ENCODE measurements around the gene NBAS. TPM values are rescaled to one million over a fixed set of nuclear protein-coding genes. Genes with fewer than 3 reads are reported as not detected.

NBAS gene
- total and polyA plus RNA-seq, 2 of the 4 experiments (the other 2 are of a cell fraction), result 22.3 to 105 TPM

- H2AFZ ChIP-seq (replicated peaks; ENCODE audit: low read length, poor library complexity), result no peak overlapping the region
- peaks cover 12% of the 10 kb centered on the region for H3K9me1 ChIP-seq (ENCODE audit: insufficient read depth, low read length)
- no peak overlapping the region for H4K91ac ChIP-seq (ENCODE audit: insufficient read depth, low read depth, low read length)
- ChIA-PET POLR2A (ENCODE audit: unreplicated experiment) (no interaction called here), CTCF (interaction anchor here (1.1 to 1.4 kb wide), 2 partner anchors 11 to 16 kb away, joined by 3 to 4 read pairs; no protein-coding TSS in a partner anchor)
- no peak overlapping the region for H3K14ac ChIP-seq (replicated peaks; ENCODE audit: low read depth, low read length)
- DNase-seq (no peak), ATAC-seq (ENCODE audit: low read depth) (no peak)
- no peak overlapping the region for H3K4me2 ChIP-seq (ENCODE audit: low read depth, low read length)
- no peak overlapping the region for H2BK5ac ChIP-seq (ENCODE audit: low read depth, low read length, poor library complexity, severe bottlenecking)
- H3K27me3 ChIP-seq (ENCODE audit: control insufficient read depth, insufficient read depth, low read length), result no peaks in the 10 kb centered on the region
- WGBS, 2 experiments (ENCODE audit: extremely low coverage in 2 of 2, insufficient read length in 1 of 2), result 76% methylated on average over 2 of the region's 3 CpGs; no CpG with 5 or more reads in 1 of the 2 experiments
- H2BK120ac ChIP-seq (ENCODE audit: low read depth, low read length), result no peak overlapping the region
- intact Hi-C loops (cut with micrococcal nuclease), result loop anchor here (1.0 kb wide), 1 partner anchor 45 kb away; no protein-coding TSS in a partner anchor
- H4K20me1 ChIP-seq (ENCODE audit: insufficient read depth, low read length), result no peaks in the 10 kb centered on the region
- H3K27ac ChIP-seq (ENCODE audit: insufficient read depth, low read length), result no peak overlapping the region
- H3K9ac ChIP-seq (ENCODE audit: low read depth, low read length), result no peak overlapping the region
- no peak overlapping the region for H4K8ac ChIP-seq (ENCODE audit: low read depth in 2 of 2, low read length in 2 of 2)
- dilution Hi-C loops (cut with HindIII; ENCODE audit: low sequenced_read_pairs, unreplicated experiment), result no loop called here
- no peak overlapping the region for H2AK9ac ChIP-seq (replicated peaks; ENCODE audit: low read depth, low read length, poor library complexity)
- no peak overlapping the region for H3K18ac ChIP-seq (ENCODE audit: low read depth, low read length)
- BruUV-seq (replicated peaks), result no TSS peak
- no peak overlapping the region for H4K5ac ChIP-seq (ENCODE audit: low read depth, low read length)
- no peak overlapping the region for H2BK20ac ChIP-seq (ENCODE audit: low read depth, low read length)
- no peak for TF ChIP-seq CEBPB (IDR thresholded peaks at IDR 0.05; ENCODE audit: low read depth, low read length)
- TF ChIP-seq MAZ (IDR thresholded peaks at IDR 0.05; ENCODE audit: borderline replicate concordance, low read depth, low read length), result no peak
- TF ChIP-seq POLR2A (IDR thresholded peaks at IDR 0.05; ENCODE audit: low read depth, low read length), result no peak
- no peak for TF ChIP-seq CHD1 (IDR thresholded peaks at IDR 0.05; ENCODE audit: low read depth, low read length)
- no peak for TF ChIP-seq CTCF (conservative IDR thresholded peaks at IDR 0.05; ENCODE audit: low read depth, low read length)
- TF ChIP-seq RCOR1 (IDR thresholded peaks at IDR 0.05; ENCODE audit: insufficient replicate concordance, low read length), result no peak
- TF ChIP-seq RFX5 (IDR thresholded peaks at IDR 0.05; ENCODE audit: low read depth, low read length), result no peak
- no peak for TF ChIP-seq NFE2L2 (IDR thresholded peaks at IDR 0.05; ENCODE audit: low read depth, low read length)
- no peak for TF ChIP-seq MAFK (IDR thresholded peaks at IDR 0.05; ENCODE audit: low read depth, low read length)
- TF ChIP-seq BHLHE40 (IDR thresholded peaks at IDR 0.05; ENCODE audit: low read depth, low read length), result no peak
- TF ChIP-seq FOS (IDR thresholded peaks at IDR 0.05; ENCODE audit: low read depth, low read length), result no peak
- TF ChIP-seq USF2 (IDR thresholded peaks at IDR 0.05; ENCODE audit: low read depth, low read length), result no peak
- TF ChIP-seq ELK1 (IDR thresholded peaks at IDR 0.05; ENCODE audit: borderline replicate concordance, low read depth, low read length), result no peak
- no peak for TF ChIP-seq RAD21 (IDR thresholded peaks at IDR 0.05; ENCODE audit: low read length)
- no peak for TF ChIP-seq MXI1 (IDR thresholded peaks at IDR 0.05; ENCODE audit: borderline replicate concordance, low read depth, low read length)
- TF ChIP-seq SMC3 (IDR thresholded peaks at IDR 0.05; ENCODE audit: low read depth, low read length), result no peak
- H3K4me3 ChIP-seq (ENCODE audit: insufficient read depth, low read depth, low read length), result no peak overlapping the region
- H2AK5ac ChIP-seq (ENCODE audit: low read depth, low read length), result no peak overlapping the region
- no peak overlapping the region for H2BK15ac ChIP-seq (ENCODE audit: low read depth, low read length)
- H3K4ac ChIP-seq (ENCODE audit: low read depth, low read length), result no peak overlapping the region
- no peak overlapping the region for H3K56ac ChIP-seq (ENCODE audit: extremely low read depth, insufficient read depth, low read length)
- H3K4me1 ChIP-seq (ENCODE audit: control insufficient read depth, insufficient read depth, low read length), result peaks cover 3% of the 10 kb centered on the region; the same call in 1 of the 2 replicates
- H3K36me3 ChIP-seq (ENCODE audit: control insufficient read depth, insufficient read depth, low read length), result peaks cover 6% of the 10 kb centered on the region
- H3K9me3 ChIP-seq (ENCODE audit: control insufficient read depth, insufficient read depth, low read length), result no peaks in the 10 kb centered on the region
- no peak overlapping the region for H3K23ac ChIP-seq (ENCODE audit: low read depth, low read length)
- H3K79me1 ChIP-seq (ENCODE audit: low read depth in 1 of 2, low read length in 2 of 2), result peaks cover 0 to 3% of the 10 kb centered on the region in 2 experiments; a peak in 1 of 4 replicates
- in situ Hi-C loops (cut with MboI; ENCODE audit: low sequenced_read_pairs), result no loop called here
Observed at GRCh38 chr2:15421753-15422152, 139.4 kb downstream of the NBAS start.

Measured in IMR-90 (cell line).